Prostate gland (tissue), 2 donors: ENCODE results near the gene C1QL2. TPM values are rescaled to one million over a fixed set of nuclear protein-coding genes. Genes with fewer than 3 reads are reported as not detected.

Source experiments
- DNase-seq: peaks from one replicate; pipeline ENCODE4 v3.0.0-alpha.2; 2019; ENCODE audit warnings: low spot score
- H3K27ac ChIP-seq, 2 donors: fragments of 200-600 bp; sonication (generic); 2 replicates each; pipeline ENCODE4 v1.5.1; 2017 to 2019
- H3K27me3 ChIP-seq: fragments of 200-600 bp; sonication (generic); replicated peaks from 2 replicates; pipeline ENCODE4 v1.5.1; 2019; ENCODE audit not compliant: insufficient read depth
- H3K36me3 ChIP-seq, 2 donors: fragments of 200-600 bp; sonication (generic); 1 replicate in 1 of 2; 2 replicates in 1 of 2; pipeline versions ENCODE4 v1.5.1 to v1.8.1; 2017 to 2019
- H3K4me1 ChIP-seq: fragments of 200-600 bp; sonication (generic); replicated peaks from 2 replicates; pipeline ENCODE4 v1.5.1; 2019
- H3K4me3 ChIP-seq, 2 donors: fragments of 200-600 bp; sonication (generic); 2 replicates each; pipeline ENCODE4 v1.5.1; 2017 to 2019
- H3K9me3 ChIP-seq: fragments of 200-600 bp; sonication (generic); 2 replicates; pipeline ENCODE4 v1.5.1; 2017
- POLR2A ChIP-seq: fragments of 450-650 bp; IDR thresholded peaks from one replicate; pipeline ENCODE4 v1.6.1; 2016; ENCODE audit warnings: antibody characterized with exemption, mild to moderate bottlenecking
- POLR2AphosphoS5 ChIP-seq: sonication (generic); formaldehyde crosslinking; IDR thresholded peaks from one replicate; pipeline ENCODE4 v1.6.1; 2017; ENCODE audit warnings: antibody characterized with exemption
- whole genome bisulfite sequencing: methylation state at CpG from one replicate; pipeline ENCODE4 v1.1.5; 2018; 5-methylcytosine and 5-hydroxymethylcytosine counted together
- intact Hi-C: fragments of 100-400 bp; cut with DNase I; formaldehyde crosslinking; loops from one replicate; pipeline ENCODE4 v1.14.2; 2022
- total RNA-seq, 2 donors: library from RNA; depleted of rRNA; stranded (reverse); fragments of >200 nt; gene quantifications; one replicate each; pipeline ENCODE4 v1.1.0, GENCODE V29; 2016
- TF ChIP-seq, protein P1 (sequence below), 4 experiments: fragments of 200-600 bp in 2 of 4; fragments of 450-650 bp in 2 of 4; sonication (generic) in 2 of 4; IDR thresholded peaks; 1 replicate in 3 of 4; 2 replicates in 1 of 4; pipeline ENCODE4 v1.5.1; 2016 to 2019; ENCODE audit warnings: antibody characterized with exemption in 4 of 4, mild to moderate bottlenecking in 2 of 4, moderate library complexity in 2 of 4

The C1QL2 gene
- total RNA-seq, result 1 to 10 TPM in 1 of 2 donors, under 1 TPM in 1; 0.23 to 1.4 TPM

DNA sequence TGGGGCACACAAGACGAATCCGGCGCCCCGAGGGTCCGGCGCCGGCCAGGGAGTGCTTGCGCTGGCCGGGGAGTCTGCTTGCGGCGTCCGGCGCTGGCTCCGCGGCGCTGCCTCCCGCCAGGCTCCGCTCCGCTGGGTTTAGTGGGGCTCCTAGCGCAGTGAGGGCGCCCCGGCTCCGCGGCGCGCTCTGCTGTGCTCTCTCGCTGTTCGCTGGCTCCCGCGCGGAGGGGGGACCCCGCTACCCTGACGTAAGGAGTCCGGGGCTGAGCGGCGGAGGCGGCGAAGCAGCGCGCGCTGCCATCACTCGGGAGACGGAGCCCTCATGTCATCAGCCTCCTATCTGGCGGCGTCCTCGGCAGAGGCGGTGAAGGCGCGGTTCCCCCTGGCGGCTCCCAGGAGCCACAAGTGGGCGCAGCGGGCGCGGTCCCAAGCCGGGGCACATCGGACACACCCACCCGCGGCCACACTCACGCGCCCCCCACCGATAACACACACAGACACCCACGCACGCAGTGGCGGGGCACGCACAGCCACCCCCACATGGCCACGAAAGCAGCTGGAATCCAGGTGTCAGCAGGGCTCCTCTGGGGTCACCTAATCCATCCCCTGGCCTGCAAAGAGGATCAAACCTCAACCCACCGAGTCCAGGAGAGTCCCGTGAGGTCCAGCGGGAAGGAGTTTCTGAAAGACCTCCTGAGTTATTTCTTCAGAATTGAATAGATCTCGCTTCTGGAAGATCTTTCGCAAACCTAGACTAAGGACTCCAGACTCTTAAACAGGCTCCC is at the start of gene C1QL2:
Gene C1QL2, minus strand, starts transcription at position 189 of the 785 bp plus-strand sequence. CDS start 482 bp downstream, outside the sequence.
- Histone ChIP-seq H3K9me3 (no peaks in the 10 kb centered on the region), H3K4me1 (no peaks in the 10 kb centered on the region), H3K27me3 (peaks cover 26% of the 10 kb centered on the region), H3K4me3 (no peak within 1 kb of the TSS), H3K27ac (no peak within 1 kb of the TSS), H3K36me3 (no peaks in the 10 kb centered on the region)
- no peak for DNase-seq
- intact Hi-C loops, result no loop called here
- 9% methylated on average over 23 of the region's 71 CpGs for WGBS
- TF ChIP-seq, protein P1, sequence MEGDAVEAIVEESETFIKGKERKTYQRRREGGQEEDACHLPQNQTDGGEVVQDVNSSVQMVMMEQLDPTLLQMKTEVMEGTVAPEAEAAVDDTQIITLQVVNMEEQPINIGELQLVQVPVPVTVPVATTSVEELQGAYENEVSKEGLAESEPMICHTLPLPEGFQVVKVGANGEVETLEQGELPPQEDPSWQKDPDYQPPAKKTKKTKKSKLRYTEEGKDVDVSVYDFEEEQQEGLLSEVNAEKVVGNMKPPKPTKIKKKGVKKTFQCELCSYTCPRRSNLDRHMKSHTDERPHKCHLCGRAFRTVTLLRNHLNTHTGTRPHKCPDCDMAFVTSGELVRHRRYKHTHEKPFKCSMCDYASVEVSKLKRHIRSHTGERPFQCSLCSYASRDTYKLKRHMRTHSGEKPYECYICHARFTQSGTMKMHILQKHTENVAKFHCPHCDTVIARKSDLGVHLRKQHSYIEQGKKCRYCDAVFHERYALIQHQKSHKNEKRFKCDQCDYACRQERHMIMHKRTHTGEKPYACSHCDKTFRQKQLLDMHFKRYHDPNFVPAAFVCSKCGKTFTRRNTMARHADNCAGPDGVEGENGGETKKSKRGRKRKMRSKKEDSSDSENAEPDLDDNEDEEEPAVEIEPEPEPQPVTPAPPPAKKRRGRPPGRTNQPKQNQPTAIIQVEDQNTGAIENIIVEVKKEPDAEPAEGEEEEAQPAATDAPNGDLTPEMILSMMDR (IDR thresholded peaks at IDR 0.05), result no peak
- TF ChIP-seq POLR2AphosphoS5 (no peak), POLR2A (no peak)

DNA sequence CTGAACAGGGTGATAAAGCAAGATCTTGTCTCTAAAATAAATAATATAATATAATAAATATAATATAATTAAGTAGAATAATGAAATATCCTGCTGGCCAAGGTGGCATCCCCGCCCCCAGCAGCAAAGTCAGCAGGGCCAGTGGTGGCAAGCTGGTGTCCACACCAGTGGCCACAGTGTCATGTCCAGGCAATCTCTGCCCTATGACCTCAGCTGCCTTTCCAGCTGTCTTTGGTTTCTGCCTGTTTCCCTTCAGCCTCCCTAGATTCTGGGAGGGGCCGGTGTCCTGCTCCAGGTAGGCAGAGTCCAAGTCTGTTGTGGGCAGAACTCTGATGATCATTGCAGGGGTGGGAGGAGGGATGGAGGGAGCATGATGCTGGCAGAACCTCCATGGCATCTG is 48.9 kb upstream of the C1QL2 start:
- DNase-seq, result no peak
- intact Hi-C loops, result no loop called here
- TF ChIP-seq POLR2A (no peak), POLR2AphosphoS5 (no peak)
- TF ChIP-seq, protein P1 (IDR thresholded peaks at IDR 0.05), result no peak
- no peak overlapping the region for H3K27ac ChIP-seq
- no peak overlapping the region for H3K4me3 ChIP-seq
- no peaks in the 10 kb centered on the region for H3K27me3 ChIP-seq
- no peaks in the 10 kb centered on the region for H3K9me3 ChIP-seq
- no peaks in the 10 kb centered on the region for H3K36me3 ChIP-seq
- H3K4me1 ChIP-seq, result no peaks in the 10 kb centered on the region
- 81% methylated on average over 2 of the region's 2 CpGs for WGBS

DNA sequence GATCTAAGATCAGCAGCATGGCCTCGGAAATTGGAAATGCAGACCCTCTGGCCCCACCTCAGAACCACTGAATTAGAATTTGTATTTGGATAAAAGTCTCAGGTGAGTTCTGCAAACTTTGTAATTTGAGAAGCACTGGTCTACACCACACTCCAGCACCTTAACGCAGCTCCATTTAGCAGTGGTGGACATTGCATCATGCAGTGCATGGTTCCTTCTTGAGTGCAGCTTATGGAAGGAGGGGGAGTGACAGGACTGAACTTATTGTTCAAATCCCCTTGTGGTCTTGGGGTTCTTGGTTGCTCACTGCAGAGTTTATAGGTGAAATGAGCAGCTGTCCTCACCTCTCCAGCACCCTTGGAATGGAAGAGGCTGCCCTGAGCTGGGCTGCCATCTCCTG is 47.6 kb upstream of the C1QL2 start:
- no peaks in the 10 kb centered on the region for H3K4me1 ChIP-seq
- H3K36me3 ChIP-seq, result no peaks in the 10 kb centered on the region
- WGBS, result 68% methylated on average over 2 of the region's 2 CpGs
- H3K27ac ChIP-seq, result no peak overlapping the region
- no peak overlapping the region for H3K4me3 ChIP-seq
- no peak for TF ChIP-seq POLR2AphosphoS5
- TF ChIP-seq POLR2A, result no peak
- TF ChIP-seq, protein P1 (IDR thresholded peaks at IDR 0.05), result no peak
- H3K27me3 ChIP-seq, result no peaks in the 10 kb centered on the region
- intact Hi-C loops, result no loop called here
- H3K9me3 ChIP-seq, result no peaks in the 10 kb centered on the region
- DNase-seq, result no peak

DNA sequence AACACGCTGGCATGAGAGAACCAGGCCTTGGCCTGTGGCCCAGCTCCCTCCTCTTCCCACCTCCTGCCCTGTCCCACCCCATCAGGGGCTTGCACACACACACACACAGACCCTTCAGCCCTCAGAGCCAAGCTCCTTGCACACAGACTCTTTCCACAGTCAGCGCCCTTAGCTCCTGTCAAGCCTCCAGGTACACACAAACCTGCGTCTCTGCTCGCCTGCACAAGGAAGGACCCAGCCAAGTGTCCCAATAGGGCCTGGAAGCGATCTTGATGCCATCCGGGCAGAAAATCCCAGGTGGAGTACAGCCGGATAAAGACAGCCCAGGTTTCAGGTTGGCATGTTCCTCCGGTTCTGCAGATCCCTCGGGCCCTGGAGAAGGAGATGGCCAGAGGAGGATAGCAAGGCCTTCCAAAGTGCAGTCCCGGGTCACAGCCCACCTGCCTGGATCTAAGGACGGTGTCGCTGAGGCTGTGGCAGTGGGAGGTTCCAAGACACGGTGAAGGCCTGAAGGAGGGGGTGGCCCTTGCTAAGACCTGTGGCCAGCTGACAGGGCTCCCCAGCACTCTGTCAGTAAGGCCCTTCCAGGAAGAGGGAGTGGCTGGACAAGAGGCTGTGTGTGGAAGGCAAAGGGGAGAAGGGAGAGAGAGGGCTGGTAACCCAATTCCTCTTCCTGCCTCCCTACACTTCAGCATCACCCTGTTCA is 46.6 kb upstream of the C1QL2 start:
- 60% methylated on average over 13 of the region's 13 CpGs for WGBS
- no peak for TF ChIP-seq POLR2AphosphoS5
- TF ChIP-seq, protein P1 (IDR thresholded peaks at IDR 0.05), result no peak
- TF ChIP-seq POLR2A, result no peak
- Histone ChIP-seq H3K4me3 (no peak overlapping the region), H3K9me3 (no peaks in the 10 kb centered on the region), H3K27ac (no peak overlapping the region), H3K4me1 (no peaks in the 10 kb centered on the region), H3K27me3 (no peaks in the 10 kb centered on the region), H3K36me3 (no peaks in the 10 kb centered on the region)
- DNase-seq, result no peak
- intact Hi-C loops, result no loop called here

DNA sequence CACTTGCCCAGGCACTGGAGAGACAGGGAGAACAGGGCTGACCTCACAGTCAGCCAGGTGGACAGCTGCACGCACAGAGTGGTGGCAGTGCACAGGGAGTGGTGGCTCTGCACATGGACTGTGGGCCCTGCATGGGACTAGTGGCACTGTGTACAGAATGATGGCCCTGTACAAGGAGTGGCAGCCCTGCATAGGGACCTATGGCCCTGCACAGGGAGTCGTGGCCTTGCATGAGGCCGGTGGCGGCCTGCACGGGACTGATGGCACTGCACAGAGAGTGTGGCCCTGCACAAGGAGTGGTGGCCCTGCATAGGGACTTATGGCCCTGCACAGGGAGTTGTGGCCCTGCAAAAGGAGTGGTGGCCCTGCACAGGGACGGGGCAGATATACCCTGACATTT is 46.0 kb upstream of the C1QL2 start:
- no peak overlapping the region for H3K4me3 ChIP-seq
- H3K27me3 ChIP-seq, result no peaks in the 10 kb centered on the region
- intact Hi-C loops, result no loop called here
- TF ChIP-seq, protein P1 (IDR thresholded peaks at IDR 0.05), result no peak
- no peak for TF ChIP-seq POLR2AphosphoS5
- TF ChIP-seq POLR2A, result no peak
- WGBS, result 85% methylated on average over 6 of the region's 6 CpGs
- no peaks in the 10 kb centered on the region for H3K36me3 ChIP-seq
- H3K4me1 ChIP-seq, result no peaks in the 10 kb centered on the region
- DNase-seq, result no peak
- no peaks in the 10 kb centered on the region for H3K9me3 ChIP-seq
- H3K27ac ChIP-seq, result no peak overlapping the region
